CD4-positive, alpha-beta T cell treated with Interleukin-10 for 1 hour (primary cell): ENCODE data around the gene S100PBP.

Experiments used
- DNase-seq: peaks from one replicate; pipeline ENCODE4 v3.0.0-alpha.2; 2020

The S100PBP gene

DNA sequence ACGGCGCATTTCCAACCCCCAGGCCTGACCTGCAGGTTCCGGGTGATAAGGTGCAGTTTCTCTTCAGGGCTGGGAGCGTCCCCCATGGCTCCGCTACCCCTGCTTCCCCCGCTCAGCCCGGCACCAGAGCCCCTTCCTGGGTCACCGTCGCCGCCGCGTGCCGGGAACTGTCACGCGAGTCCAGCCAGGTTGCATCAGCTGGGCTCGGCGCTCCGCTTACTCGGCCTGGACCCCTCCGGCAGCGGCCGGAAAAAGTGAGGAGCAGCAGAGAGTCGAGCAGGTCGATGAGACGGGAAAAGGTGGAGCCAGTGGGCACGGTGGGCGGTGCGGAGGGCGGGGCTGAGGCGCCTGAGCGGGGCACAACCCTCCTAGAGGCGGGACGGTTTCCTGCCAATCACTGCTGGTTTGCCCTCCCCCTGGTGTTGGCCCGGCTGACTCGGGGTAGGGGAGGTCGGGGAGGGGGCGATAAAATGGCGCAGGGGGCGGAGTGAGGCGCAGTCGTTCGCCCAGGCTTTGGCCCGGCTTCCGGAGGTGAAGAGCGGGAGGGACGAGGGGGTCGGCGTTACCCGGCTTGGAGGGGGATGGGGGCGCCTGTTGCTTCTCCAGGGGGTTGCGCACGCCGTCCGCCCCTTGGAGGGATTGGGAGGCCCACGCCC, at the start of gene S100PBP, which contains the start of gene YARS1:
S100PBP (plus strand) TSS at position 495 of the 656 bp plus-strand sequence. CDS start 8,447 bp downstream, outside the sequence.
YARS1 (minus strand) TSS at position 200 of the 656 bp plus-strand sequence; CDS start at position 86, 114 bp downstream.
- DNase-seq: peak; percentile 100

DNA sequence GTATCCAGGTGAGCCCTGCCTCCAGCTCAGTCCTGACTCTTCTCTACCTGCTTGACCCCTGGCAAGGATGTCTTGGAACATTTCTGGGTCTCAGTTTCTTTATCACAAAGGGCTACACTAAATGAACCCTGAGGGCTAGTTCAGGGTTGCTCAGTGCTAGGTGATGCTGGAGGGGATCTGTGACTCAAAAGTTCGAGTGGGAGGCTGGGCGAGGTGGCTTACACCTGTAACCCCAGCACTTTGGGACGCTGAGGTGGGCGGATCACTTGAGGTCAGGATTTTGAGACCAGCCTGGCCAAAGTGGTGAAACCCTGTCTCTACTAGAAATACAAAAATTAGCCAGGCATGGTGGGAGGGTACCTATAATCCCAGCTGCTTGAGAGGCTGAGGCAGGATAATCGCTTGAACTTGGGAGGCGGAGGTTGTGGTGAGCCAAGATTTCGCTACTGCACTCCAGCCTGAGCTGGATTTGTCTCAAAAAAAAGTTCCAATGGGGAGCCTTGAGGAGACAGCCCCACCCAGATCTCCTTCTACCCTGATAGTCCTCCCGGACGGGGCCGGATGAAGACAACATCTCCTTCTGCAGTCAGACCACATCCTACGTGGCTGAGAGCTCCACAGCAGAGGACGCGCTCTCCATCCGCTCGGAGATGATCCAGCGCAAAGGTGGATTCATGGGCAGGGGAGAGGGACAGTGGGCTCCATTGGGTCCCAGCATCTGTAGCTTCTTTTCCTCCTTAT, 49.2 kb upstream of the S100PBP start:
- DNase-seq: no peak

DNA sequence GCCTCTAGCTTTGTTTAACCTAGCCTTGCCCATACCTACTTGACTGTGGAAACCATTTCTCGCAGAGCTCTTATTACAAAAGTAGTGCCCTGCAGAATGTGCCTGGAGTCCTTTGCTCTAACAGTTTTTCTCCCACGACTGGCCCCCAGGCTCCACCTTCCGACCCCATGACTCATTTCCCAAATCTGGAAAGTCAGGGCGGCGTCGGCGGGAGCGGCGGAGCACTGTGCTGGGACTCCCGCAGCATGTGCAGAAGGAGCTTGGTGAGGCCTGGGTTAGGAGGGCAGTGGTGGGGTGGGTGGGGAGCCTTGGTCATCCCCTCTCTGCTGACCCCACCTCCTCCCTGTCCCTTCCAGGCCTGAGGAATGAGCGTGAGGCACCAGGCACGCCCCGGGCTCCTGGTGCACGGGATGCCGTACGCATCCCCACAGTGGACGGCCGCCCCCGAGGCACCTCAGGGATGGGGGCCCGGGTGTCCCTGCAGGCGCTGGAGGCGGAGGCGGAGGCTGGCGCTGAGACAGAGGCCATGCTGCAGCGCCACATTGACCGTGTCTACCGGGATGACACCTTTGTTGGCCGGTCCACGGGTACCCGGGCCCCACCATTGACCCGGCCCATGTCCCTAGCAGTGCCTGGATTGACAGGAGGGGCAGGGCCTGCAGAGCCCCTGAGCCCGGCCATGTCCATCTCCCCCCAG, 47.8 kb upstream of the S100PBP start:
- no peak for DNase-seq

DNA sequence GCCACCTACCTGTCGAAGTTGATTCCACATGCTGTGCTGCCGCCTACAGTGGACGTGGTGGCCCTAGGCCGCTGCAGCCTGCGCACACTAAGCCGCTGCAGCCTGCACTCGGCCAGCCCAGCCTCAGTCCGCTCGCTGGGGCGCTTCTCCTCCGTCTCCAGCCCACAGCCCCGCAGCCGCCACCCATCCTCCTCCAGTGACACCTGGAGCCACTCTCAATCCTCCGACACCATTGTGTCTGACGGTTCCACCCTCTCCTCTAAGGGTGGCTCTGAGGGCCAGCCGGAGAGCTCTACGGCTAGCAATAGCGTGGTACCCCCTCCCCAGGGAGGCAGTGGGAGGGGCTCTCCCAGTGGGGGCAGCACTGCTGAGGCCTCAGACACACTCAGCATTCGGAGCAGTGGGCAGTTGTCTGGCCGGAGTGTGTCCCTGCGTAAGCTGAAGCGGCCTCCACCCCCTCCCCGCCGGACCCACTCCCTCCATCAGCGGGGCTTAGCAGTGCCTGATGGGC, 47.2 kb upstream of the S100PBP start:
- no peak for DNase-seq

DNA sequence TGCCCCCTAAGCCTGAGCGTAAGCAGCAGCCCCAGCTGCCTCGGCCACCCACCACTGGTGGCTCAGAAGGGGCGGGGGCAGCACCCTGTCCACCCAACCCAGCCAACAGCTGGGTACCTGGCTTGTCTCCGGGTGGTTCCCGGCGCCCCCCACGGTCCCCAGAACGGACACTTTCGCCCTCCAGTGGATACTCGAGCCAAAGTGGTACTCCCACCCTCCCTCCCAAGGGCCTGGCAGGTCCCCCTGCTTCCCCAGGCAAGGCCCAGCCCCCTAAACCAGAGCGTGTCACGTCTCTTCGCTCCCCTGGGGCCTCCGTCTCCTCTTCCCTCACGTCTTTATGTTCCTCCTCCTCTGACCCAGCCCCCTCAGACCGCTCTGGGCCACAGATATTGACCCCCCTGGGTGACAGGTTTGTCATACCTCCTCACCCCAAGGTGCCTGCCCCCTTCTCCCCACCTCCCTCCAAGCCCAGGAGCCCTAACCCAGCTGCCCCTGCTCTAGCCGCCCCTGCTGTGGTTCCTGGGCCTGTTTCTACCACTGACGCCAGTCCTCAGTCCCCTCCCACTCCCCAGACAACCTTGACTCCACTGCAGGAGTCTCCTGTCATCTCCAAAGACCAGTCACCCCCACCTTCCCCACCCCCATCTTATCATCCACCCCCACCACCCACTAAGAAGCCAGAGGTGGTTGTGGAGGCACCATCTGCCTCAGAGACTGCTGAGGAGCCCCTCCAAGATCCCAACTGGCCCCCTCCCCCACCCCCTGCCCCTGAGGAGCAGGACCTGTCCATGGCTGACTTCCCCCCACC, 46.5 kb upstream of the S100PBP start:
- no peak for DNase-seq

DNA sequence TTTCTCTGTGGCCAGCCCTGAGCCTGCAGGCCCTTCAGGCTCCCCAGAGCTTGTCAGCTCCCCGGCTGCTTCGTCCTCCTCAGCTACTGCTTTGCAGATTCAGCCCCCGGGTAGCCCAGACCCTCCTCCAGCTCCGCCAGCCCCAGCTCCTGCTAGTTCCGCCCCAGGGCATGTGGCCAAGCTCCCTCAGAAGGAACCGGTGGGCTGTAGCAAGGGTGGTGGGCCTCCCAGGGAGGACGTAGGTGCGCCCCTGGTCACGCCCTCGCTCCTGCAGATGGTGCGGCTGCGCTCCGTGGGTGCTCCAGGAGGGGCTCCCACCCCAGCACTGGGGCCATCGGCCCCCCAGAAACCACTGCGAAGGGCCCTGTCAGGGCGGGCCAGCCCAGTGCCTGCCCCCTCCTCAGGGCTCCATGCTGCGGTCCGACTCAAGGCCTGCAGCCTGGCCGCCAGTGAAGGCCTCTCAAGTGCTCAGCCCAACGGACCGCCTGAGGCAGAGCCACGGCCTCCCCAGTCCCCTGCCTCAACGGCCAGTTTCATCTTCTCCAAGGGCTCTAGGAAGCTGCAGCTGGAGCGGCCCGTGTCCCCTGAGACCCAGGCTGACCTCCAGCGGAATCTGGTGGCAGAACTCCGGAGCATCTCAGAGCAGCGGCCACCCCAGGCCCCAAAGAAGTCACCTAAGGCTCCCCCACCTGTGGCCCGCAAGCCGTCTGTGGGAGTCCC, 45.7 kb upstream of the S100PBP start:
- no peak for DNase-seq

DNA sequence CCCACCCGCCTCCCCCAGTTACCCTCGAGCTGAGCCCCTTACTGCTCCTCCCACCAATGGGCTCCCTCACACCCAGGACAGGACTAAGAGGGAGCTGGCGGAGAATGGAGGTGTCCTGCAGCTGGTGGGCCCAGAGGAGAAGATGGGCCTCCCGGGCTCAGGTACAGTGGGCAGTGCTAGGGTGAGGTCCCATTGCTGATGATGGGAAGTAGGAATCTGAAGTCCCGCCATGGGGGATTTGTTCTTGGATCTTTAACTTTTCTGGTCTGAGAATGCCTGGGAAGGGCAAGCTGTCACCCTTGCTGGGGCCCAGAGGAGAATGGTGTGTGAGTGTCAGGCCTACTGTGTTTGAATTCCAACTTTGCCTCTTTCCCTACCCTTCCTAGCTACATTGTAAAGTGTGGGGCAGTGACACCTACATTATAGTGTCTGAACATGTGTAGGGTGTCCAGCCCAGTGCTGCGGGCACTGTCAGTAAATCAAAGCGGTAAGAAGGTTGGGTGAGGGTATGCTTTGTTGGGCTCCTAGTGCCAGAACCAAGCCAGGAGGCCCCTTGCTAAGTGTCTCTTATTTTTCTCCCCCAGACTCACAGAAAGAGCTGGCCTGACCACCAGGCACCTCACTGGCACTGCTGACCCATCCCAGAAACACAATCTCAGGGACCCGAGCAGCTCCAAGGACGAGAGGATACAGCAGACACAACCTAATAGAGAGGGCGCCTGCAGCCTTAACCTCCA, 45.0 kb upstream of the S100PBP start:
- no peak for DNase-seq

DNA sequence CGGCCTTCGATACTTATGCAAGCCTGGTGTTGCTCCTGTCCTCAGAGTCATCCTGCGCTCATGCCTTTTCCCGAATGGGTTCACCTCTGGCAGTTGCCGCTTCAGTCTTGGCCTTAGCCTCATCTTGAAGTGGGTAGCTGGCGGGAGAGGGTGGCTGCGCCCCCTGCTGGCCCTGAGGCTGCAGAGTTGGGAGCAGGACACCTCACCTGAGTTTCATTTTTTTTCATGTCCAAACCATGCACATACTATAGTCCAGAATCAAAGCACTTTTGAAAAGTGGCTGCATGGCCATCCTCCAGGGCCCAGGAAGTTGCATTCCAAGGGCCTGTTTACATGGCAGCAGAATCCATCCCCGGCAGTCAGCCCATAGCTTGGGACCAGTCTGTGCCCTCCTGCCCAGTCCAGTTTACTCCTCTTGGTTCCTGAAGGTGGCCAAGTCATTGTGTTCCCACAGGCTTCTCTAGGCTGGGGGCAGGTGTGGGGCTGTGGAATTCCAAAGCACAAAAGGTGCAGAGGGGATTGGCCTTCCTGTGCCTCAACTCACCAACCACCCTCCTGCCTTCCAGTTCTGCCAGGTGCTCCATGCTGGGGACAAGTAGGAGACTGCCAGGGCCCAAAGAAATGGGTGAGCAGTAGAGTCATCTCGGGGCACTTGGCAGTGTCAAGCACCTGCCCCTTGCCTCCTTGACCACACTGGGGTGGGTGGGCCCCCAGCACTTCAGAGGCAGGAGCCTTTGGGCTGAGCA, 44.3 kb upstream of the S100PBP start:
- peak; percentile 75 for DNase-seq

DNA sequence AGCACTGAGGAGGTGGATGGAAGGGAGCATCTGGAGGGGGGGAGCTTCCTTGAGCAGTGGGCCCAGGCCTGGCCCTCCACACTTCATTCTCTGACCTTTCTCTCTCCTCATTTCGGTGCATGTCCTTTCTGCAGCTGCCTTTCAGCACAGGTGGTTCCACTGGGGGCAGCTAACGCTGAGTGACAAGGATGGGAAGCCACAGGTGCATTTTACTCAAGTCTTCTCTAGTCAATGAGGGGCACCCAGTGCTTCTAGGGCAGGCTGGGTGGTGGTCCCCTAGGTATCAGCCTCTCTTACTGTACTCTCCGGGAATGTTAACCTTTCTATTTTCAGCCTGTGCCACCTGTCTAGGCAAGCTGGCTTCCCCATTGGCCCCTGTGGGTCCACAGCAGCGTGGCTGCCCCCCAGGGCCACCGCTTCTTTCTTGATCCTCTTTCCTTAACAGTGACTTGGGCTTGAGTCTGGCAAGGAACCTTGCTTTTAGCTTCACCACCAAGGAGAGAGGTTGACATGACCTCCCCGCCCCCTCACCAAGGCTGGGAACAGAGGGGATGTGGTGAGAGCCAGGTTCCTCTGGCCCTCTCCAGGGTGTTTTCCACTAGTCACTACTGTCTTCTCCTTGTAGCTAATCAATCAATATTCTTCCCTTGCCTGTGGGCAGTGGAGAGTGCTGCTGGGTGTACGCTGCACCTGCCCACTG, 43.5 kb upstream of the S100PBP start:
- no peak for DNase-seq

DNA sequence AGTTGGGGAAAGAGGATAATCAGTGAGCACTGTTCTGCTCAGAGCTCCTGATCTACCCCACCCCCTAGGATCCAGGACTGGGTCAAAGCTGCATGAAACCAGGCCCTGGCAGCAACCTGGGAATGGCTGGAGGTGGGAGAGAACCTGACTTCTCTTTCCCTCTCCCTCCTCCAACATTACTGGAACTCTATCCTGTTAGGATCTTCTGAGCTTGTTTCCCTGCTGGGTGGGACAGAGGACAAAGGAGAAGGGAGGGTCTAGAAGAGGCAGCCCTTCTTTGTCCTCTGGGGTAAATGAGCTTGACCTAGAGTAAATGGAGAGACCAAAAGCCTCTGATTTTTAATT, 43.0 kb upstream of the S100PBP start:
- DNase-seq: no peak

DNA sequence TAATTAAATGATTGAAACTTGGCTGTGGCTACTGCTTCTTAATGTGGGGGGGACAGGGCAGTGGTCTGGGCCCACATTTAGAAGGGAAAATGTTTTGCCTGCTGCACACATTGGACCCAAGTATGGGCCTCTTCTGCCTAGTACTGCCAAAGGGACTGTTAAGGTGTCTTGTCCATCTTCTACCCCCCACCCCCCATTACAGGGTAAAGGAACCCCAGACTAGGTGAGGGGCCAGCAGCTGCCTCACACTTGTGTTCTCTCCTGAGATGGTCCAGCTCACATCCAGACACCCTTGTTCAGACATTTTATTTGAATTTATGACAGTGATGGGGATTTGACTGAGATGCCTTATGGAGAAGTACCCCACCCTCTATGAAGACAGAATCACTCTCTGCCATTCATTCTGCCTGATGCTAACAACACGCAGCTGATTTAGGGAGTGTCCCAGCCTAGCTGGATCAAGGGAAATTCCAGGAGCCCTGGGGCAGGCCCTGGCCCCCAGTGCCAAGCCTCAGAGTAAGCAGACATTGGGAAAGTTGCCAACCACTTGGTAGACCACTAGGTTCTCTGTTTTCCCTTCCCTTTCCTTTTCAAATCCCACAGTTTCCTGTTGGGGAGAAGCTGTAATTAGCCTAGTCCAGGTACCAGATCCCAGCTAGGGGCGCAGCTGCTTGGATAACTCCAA, 42.4 kb upstream of the S100PBP start:
- DNase-seq: no peak

DNA sequence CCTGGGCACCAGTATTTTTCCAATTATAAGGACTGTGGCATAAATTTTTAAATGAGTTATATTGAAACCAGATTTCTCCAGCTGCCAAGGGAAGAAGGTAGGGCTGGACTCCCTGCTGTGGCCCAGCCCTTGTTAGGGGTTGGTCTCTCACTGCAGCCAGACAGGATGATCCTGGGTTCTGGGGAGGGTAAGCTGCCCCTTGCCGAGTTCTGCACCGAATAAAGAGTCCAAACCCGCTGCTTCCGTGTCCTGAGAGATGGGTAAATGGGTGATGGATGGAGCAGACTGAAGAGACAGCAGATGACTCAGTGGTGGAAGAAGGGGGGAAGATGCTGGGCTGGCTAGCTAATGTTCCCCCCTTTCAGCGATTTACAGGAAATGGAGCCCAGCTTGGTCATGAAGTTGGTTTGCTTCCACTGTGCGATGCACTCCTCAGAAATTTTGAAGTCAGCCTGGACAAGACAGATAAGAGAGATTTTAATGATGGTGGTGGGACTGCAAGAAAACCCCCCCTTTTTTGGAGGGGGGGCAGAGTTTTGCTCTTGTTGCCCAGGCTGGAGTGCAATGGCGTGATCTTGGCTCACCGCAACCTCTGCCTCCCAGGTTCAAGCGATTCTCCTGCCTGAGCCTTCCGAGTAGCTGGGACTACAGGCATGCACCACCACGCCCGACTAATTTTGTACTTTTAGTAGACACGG, 41.7 kb upstream of the S100PBP start:
- DNase-seq: no peak

DNA sequence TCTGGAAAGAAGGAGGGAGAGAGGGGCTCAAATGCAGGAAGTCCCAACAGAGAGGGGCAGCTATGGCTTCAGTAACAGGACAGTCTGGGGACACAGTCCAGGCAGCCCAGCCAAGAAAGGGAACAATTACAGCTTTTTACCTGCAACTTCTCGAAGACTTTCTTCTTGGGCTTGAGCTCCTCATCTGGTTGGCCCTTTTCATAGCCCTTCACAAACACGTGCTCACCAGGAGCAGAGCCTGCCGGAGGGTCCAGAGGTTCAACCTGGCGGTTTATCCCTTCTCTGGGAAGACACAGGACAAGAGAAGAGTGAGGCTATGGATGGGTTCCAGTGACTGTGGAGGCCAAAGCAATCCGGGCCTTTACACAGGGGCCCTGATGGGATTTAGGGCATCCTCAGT, 38.2 kb upstream of the S100PBP start:
- DNase-seq: no peak

DNA sequence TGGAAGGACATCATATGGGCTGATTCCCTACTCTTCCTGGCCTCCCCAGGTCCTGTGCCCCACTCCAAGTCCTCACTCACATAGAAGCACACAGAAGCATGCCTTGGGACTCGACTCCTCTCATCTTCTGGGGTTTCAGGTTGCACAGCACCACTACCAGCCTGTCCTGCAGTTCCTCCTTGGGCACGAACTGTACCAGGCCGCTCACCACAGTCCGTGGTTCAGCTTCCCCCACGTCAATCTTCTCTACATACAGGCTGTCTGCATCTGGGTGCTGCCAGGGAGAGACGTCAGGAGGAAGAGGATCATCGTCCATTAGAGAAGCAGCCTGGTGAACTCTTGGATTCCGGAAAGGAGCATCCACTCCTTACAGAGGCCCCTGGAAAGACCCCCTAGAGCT, 37.4 kb upstream of the S100PBP start:
- DNase-seq: no peak

DNA sequence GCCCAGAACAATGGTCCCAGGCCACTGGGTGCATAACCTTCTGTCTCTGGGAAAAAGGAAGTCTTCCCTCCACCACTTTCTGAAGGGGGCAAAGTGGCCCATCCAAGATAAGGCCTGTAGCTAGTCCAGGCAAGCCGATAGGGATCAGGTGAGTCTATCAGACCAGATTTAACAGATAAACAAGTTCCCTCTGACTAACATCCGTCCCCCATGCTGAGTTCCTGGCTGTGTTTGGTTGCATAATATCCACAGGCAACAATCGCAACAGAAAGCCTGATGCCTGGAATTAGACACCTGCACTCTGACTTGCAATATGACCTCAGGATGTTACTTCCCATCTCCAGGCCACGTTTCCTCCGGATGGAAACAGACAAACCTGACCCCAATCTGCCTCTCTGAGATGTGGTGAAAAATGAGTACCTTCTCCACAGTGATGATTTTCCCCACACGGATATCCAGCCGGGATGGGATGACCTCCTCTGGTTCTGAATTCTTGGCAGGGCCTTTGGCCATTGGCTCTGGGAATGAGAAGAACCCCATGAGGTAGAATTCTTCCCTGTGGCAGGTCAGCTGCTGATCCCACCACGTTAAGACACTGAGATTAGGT, 36.7 kb upstream of the S100PBP start:
- no peak for DNase-seq

DNA sequence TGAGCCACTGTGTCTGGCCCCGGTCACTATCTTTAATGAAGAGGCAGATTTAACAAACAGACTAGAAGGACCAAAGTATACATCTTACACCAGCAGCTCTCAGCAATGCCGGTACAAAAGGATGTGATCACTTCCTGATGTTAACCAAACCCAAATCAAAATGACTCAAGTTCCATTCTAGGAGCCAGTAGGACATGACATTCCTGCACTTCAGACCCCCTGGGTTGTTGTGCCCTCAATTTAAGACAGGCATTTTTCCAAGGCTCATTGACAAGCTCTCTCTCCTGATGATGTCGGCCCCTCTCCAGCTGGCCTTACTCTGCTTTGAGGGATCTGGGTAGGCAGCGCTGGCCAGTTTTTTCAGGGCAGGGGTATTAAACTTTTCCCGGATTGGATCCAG, 35.4 kb upstream of the S100PBP start:
- DNase-seq: no peak

DNA sequence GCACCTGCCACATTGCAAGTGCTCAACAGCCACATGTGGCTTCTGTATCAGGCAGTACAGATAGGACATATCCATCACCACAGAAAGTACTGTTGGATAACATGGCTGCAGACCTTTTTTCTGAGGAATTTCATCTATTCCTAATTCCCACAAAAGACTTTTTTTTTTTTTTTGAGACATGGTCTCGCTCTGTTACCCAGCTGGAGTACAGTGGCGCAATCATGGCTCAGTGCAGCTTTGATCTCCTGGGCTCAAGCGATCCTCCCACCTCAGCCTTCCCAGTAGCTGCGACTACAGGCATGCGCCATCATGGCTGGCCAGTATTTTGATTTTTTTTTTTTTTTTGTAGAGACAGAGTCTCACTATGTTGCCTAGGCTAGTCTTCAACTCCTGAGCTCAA, 33.6 kb upstream of the S100PBP start:
- no peak for DNase-seq

DNA sequence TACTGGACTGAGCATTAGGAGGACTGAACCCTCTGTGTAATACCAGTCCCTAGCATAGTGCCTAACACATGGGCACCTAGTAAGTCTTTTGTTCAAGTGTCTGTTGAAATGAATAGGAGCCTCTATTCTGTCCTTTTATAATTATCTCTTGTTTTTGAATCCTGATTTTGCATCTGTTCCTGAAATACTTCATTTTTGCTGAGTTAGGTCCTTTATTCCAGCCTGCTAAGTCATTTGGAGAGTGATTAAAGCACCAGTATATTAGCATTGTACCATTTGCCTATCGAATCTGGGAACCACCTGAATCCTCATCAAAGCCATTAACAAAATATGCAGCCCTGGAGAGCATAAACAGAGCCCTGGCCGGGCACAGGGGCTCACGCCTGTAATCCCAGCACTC, 32.6 kb upstream of the S100PBP start:
- DNase-seq: no peak
